GM23338 (cell line): ENCODE measurements around the gene PTPRE. TPM values are rescaled to one million over a fixed set of nuclear protein-coding genes. Genes with fewer than 3 reads are reported as not detected.
A peak's percentile ranks its signal among the peaks of the same experiment; 100 is the strongest.

Experiments used
- ATAC-seq: fragments of 200-7000 bp; cut with Tn5 transposase; 3 replicates; pipeline ENCODE4 v1.9.1; 2020
- DNase-seq: peaks from one replicate; pipeline ENCODE4 v3.0.0-alpha.2; 2015; ENCODE audit warnings: low spot score
- H2AFZ ChIP-seq: fragments of 200-600 bp; sonication (generic); 2 replicates; pipeline ENCODE4 v1.8.0; 2016; ENCODE audit warnings: antibody characterized with exemption, mild to moderate bottlenecking, moderate library complexity
- H3F3A ChIP-seq: fragments of 200-600 bp; sonication (generic); replicated peaks from 2 replicates; pipeline ENCODE4 v1.8.0; 2017; ENCODE audit warnings: antibody characterized with exemption, mixed run types, low read depth
- H3K27ac ChIP-seq: fragments of 200-600 bp; sonication (generic); 2 replicates; pipeline ENCODE4 v1.6.1; 2016; ENCODE audit warnings: low read depth
- H3K27me3 ChIP-seq: fragments of 200-600 bp; sonication (generic); 2 replicates; pipeline ENCODE4 v1.8.0; 2016; ENCODE audit warnings: mild to moderate bottlenecking, mixed run types, moderate library complexity; ENCODE audit not compliant: insufficient read depth
- H3K36me3 ChIP-seq: fragments of 200-600 bp; sonication (generic); 2 replicates; pipeline ENCODE4 v1.8.0; 2016; ENCODE audit warnings: mild to moderate bottlenecking; ENCODE audit not compliant: insufficient read depth
- H3K4me1 ChIP-seq: fragments of 200-600 bp; sonication (generic); 2 replicates; pipeline ENCODE4 v1.8.0; 2016; ENCODE audit warnings: mild to moderate bottlenecking, moderate library complexity; ENCODE audit not compliant: insufficient read depth
- H3K4me2 ChIP-seq: fragments of 200-600 bp; sonication (generic); 2 replicates; pipeline ENCODE4 v1.7.1; 2017; ENCODE audit warnings: mixed run types
- H3K4me3 ChIP-seq: fragments of 200-600 bp; sonication (generic); 2 replicates; pipeline ENCODE4 v1.6.1; 2016; ENCODE audit warnings: mixed run types
- H3K79me2 ChIP-seq: fragments of 200-600 bp; sonication (generic); replicated peaks from 2 replicates; pipeline ENCODE4 v1.8.0; 2017; ENCODE audit warnings: mild to moderate bottlenecking; ENCODE audit not compliant: insufficient read depth
- H3K9me2 ChIP-seq: fragments of 200-600 bp; sonication (generic); 2 replicates; pipeline ENCODE4 v1.8.0; 2017; ENCODE audit not compliant: insufficient read depth
- H4K20me1 ChIP-seq: fragments of 200-600 bp; sonication (generic); replicated peaks from 2 replicates; pipeline ENCODE4 v1.8.0; 2017; ENCODE audit warnings: mild to moderate bottlenecking; ENCODE audit not compliant: insufficient read depth
- H3K27ac Mint-ChIP-seq: 2 replicates; pipeline ENCODE4 v1.8.0; 2020; ENCODE audit warnings: inconsistent platforms, mild to moderate bottlenecking, moderate library complexity, mixed read lengths
- H3K27me3 Mint-ChIP-seq: 3 replicates; pipeline ENCODE4 v1.8.0; 2022; ENCODE audit warnings: low read depth, mild to moderate bottlenecking, moderate library complexity, mixed read lengths, inconsistent platforms; ENCODE audit not compliant: insufficient read depth, poor library complexity
- H3K36me3 Mint-ChIP-seq: 3 replicates; pipeline ENCODE4 v1.8.0; 2021; ENCODE audit warnings: low read depth, mild to moderate bottlenecking, inconsistent platforms, moderate library complexity, mixed read lengths
- H3K4me1 Mint-ChIP-seq: 3 replicates; pipeline ENCODE4 v1.8.0; 2020; ENCODE audit warnings: mild to moderate bottlenecking, inconsistent platforms, mixed read lengths
- H3K4me3 Mint-ChIP-seq: 3 replicates; pipeline ENCODE4 v1.8.0; 2021; ENCODE audit warnings: moderate library complexity, mild to moderate bottlenecking, inconsistent platforms, mixed read lengths
- H3K9me3 Mint-ChIP-seq: 3 replicates; pipeline ENCODE4 v1.8.0; 2020; ENCODE audit warnings: moderate library complexity, mild to moderate bottlenecking, inconsistent platforms, mixed read lengths
- EZH2 ChIP-seq: fragments of 200-600 bp; sonication (generic); IDR thresholded peaks from one replicate; pipeline ENCODE4 v1.8.0; 2017; ENCODE audit warnings: antibody characterized with exemption, mild to moderate bottlenecking, low read depth; ENCODE audit not compliant: unreplicated experiment
- EZH2phosphoT487 ChIP-seq: fragments of 200-600 bp; sonication (generic); IDR thresholded peaks from one replicate; pipeline ENCODE4 v1.8.1; 2018; ENCODE audit warnings: antibody characterized with exemption; ENCODE audit not compliant: unreplicated experiment
- NANOG ChIP-seq: IDR thresholded peaks from 2 replicates; pipeline ENCODE4 v1.6.1; 2016; ENCODE audit warnings: antibody characterized with exemption, borderline replicate concordance
- ZNF114 ChIP-seq: fragments of 250-450 bp; sonication (Bioruptor Pico); IDR thresholded peaks from 2 replicates; pipeline ENCODE4 v1.5.0; 2020; ENCODE audit warnings: mild to moderate bottlenecking, moderate library complexity
- ZNF331 ChIP-seq: fragments of 250-450 bp; sonication (Bioruptor Pico); IDR thresholded peaks from 2 replicates; pipeline ENCODE4 v1.5.0; 2020; ENCODE audit warnings: low read depth, mild to moderate bottlenecking, moderate library complexity
- polyA plus RNA-seq: library from polyadenylated mRNA; unstranded; fragments of >200 nt; fragmentation: Nextera tagmentation; extraction: Ambion mirVana; gene quantifications from 2 replicates; pipeline ENCODE4 v1.2.1, GENCODE V29; 2016
- total RNA-seq: library from RNA; depleted of rRNA; stranded (reverse); fragments of >200 nt; shearing (Covaris generic); gene quantifications from 2 replicates; pipeline ENCODE4 v1.2.3, GENCODE V29; 2014
- TF ChIP-seq, protein P1 (sequence below): fragments of 250-450 bp; sonication (Bioruptor Pico); IDR thresholded peaks from 2 replicates; pipeline ENCODE4 v1.5.0; 2020; ENCODE audit warnings: mild to moderate bottlenecking, moderate library complexity
- TF ChIP-seq, protein P2 (sequence below), 2 experiments: fragments of 200-600 bp in 1 of 2; sonication (generic) in 1 of 2; conservative IDR thresholded peaks; 2 replicates each; pipeline versions ENCODE4 v1.5.1 to v1.6.1; 2016 to 2017; ENCODE audit warnings: antibody characterized with exemption in 2 of 2, low read depth in 2 of 2, mild to moderate bottlenecking in 2 of 2, moderate library complexity in 1 of 2

PTPRE gene
- total and polyA plus RNA-seq, 2 experiments from 2014 or later, result 0.34 to 0.42 TPM

DNA sequence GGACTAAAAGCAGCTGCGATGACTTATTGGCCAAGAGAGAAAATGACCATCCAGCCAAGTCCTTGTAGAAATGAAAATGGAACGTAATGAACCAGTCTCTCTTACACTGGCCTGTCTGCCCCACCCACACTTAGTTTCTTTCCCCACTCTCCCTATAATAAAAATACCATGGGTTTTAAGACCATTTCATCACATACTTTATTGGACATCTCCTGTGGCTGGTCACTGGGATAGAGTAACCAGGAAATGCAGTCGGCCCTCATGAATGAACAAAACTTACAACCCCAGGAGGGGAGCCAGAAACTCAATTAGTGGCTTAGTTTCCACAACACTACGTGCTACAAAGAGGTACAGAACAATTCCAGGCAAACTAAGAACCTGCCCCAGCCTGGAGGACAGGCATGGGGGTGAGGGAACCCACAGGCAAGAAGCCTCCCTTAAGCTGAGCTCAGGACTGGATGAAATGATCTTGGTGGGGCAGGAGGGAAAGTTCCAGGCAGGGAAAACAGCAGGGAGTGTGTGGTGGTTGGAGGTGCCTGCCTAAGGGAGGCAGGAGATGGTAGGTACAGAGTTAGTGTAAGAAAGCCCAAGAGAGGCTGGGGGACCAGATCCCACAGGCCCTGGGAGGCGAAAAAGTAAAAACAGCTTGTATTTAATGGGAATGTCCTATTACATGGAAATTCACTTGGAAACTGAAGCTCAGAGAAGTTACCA, 189.7 kb downstream of the PTPRE start:
- no peaks in the 10 kb centered on the region for H3K27me3 ChIP-seq
- DNase-seq (no peak), ATAC-seq (no peak)
- H3F3A ChIP-seq, result no peaks in the 10 kb centered on the region
- H3K27me3 Mint-ChIP-seq, result peaks cover 7% of the 10 kb centered on the region
- no peak overlapping the region for H2AFZ ChIP-seq
- no peaks in the 10 kb centered on the region for H3K9me3 Mint-ChIP-seq
- no peaks in the 10 kb centered on the region for H3K9me2 ChIP-seq
- no peak overlapping the region for H3K4me3 ChIP-seq
- peaks cover 28% of the 10 kb centered on the region for H3K36me3 ChIP-seq
- H3K4me2 ChIP-seq, result no peak overlapping the region
- peak overlapping the region; percentile 50; the same call in 1 of the 2 replicates for H3K27ac Mint-ChIP-seq
- H3K4me1 Mint-ChIP-seq, result peaks cover 8% of the 10 kb centered on the region; the same call in 2 of the 3 replicates
- no peaks in the 10 kb centered on the region for H3K79me2 ChIP-seq
- no peak overlapping the region for H3K27ac ChIP-seq
- peaks cover 39% of the 10 kb centered on the region for H3K36me3 Mint-ChIP-seq
- TF ChIP-seq, protein P1, sequence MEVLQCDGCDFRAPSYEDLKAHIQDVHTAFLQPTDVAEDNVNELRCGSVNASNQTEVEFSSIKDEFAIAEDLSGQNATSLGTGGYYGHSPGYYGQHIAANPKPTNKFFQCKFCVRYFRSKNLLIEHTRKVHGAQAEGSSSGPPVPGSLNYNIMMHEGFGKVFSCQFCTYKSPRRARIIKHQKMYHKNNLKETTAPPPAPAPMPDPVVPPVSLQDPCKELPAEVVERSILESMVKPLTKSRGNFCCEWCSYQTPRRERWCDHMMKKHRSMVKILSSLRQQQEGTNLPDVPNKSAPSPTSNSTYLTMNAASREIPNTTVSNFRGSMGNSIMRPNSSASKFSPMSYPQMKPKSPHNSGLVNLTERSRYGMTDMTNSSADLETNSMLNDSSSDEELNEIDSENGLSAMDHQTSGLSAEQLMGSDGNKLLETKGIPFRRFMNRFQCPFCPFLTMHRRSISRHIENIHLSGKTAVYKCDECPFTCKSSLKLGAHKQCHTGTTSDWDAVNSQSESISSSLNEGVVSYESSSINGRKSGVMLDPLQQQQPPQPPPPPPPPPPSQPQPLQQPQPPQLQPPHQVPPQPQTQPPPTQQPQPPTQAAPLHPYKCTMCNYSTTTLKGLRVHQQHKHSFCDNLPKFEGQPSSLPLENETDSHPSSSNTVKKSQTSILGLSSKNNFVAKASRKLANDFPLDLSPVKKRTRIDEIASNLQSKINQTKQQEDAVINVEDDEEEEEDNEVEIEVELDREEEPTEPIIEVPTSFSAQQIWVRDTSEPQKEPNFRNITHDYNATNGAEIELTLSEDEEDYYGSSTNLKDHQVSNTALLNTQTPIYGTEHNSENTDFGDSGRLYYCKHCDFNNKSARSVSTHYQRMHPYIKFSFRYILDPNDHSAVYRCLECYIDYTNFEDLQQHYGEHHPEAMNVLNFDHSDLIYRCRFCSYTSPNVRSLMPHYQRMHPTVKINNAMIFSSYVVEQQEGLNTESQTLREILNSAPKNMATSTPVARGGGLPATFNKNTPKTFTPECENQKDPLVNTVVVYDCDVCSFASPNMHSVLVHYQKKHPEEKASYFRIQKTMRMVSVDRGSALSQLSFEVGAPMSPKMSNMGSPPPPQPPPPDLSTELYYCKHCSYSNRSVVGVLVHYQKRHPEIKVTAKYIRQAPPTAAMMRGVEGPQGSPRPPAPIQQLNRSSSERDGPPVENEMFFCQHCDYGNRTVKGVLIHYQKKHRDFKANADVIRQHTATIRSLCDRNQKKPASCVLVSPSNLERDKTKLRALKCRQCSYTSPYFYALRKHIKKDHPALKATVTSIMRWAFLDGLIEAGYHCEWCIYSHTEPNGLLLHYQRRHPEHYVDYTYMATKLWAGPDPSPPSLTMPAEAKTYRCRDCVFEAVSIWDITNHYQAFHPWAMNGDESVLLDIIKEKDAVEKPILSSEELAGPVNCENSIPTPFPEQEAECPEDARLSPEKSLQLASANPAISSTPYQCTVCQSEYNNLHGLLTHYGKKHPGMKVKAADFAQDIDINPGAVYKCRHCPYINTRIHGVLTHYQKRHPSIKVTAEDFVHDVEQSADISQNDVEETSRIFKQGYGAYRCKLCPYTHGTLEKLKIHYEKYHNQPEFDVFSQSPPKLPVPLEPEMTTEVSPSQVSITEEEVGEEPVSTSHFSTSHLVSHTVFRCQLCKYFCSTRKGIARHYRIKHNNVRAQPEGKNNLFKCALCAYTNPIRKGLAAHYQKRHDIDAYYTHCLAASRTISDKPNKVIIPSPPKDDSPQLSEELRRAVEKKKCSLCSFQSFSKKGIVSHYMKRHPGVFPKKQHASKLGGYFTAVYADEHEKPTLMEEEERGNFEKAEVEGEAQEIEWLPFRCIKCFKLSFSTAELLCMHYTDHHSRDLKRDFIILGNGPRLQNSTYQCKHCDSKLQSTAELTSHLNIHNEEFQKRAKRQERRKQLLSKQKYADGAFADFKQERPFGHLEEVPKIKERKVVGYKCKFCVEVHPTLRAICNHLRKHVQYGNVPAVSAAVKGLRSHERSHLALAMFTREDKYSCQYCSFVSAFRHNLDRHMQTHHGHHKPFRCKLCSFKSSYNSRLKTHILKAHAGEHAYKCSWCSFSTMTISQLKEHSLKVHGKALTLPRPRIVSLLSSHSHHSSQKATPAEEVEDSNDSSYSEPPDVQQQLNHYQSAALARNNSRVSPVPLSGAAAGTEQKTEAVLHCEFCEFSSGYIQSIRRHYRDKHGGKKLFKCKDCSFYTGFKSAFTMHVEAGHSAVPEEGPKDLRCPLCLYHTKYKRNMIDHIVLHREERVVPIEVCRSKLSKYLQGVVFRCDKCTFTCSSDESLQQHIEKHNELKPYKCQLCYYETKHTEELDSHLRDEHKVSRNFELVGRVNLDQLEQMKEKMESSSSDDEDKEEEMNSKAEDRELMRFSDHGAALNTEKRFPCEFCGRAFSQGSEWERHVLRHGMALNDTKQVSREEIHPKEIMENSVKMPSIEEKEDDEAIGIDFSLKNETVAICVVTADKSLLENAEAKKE (CRISPR knock-in tag), result no peak
- TF ChIP-seq NANOG (no peak), ZNF331 (CRISPR knock-in tag) (no peak), EZH2 (no peak), EZH2phosphoT487 (no peak), ZNF114 (CRISPR knock-in tag) (no peak)
- TF ChIP-seq, protein P2, sequence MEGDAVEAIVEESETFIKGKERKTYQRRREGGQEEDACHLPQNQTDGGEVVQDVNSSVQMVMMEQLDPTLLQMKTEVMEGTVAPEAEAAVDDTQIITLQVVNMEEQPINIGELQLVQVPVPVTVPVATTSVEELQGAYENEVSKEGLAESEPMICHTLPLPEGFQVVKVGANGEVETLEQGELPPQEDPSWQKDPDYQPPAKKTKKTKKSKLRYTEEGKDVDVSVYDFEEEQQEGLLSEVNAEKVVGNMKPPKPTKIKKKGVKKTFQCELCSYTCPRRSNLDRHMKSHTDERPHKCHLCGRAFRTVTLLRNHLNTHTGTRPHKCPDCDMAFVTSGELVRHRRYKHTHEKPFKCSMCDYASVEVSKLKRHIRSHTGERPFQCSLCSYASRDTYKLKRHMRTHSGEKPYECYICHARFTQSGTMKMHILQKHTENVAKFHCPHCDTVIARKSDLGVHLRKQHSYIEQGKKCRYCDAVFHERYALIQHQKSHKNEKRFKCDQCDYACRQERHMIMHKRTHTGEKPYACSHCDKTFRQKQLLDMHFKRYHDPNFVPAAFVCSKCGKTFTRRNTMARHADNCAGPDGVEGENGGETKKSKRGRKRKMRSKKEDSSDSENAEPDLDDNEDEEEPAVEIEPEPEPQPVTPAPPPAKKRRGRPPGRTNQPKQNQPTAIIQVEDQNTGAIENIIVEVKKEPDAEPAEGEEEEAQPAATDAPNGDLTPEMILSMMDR (conservative IDR thresholded peaks at IDR 0.05; ENCODE audit: low read depth in 2 of 2), result no peak
- no peaks in the 10 kb centered on the region for H3K4me1 ChIP-seq
- no peak overlapping the region for H3K4me3 Mint-ChIP-seq
- H4K20me1 ChIP-seq, result peaks cover 2% of the 10 kb centered on the region; the same call in 1 of the 2 replicates
